HepG2 (cell line): Measurements from ENCODE around the gene WDR54. TPM values are rescaled to one million over a fixed set of nuclear protein-coding genes. Genes with fewer than 3 reads are reported as not detected.

Experiments used
- AGO1 ChIP-seq: fragments of 200-400 bp; formaldehyde crosslinking; IDR thresholded peaks from 2 replicates; pipeline ENCODE4 v1.6.1; 2017; ENCODE audit warnings: mild to moderate bottlenecking, low read depth, low read length, moderate library complexity; ENCODE audit not compliant: poor library complexity, severe bottlenecking
- ASH2L ChIP-seq: fragments of 300-600, 200-600 bp; sonication (generic); IDR thresholded peaks from 2 replicates; pipeline ENCODE4 v1.7.0; 2017; ENCODE audit warnings: low read depth, mild to moderate bottlenecking, moderate library complexity, mixed read lengths, low read length; ENCODE audit not compliant: insufficient read length
- CAMTA2 ChIP-seq: sonication (generic); formaldehyde crosslinking; IDR thresholded peaks from 2 replicates; pipeline ENCODE4 v1.4.0; 2020; ENCODE audit warnings: mild to moderate bottlenecking, missing genetic modification reagents, borderline replicate concordance
- CHD4 ChIP-seq: fragments of 200-600 bp; sonication (generic); IDR thresholded peaks from 2 replicates; pipeline ENCODE4 v1.7.0; 2017; ENCODE audit warnings: mild to moderate bottlenecking, low read length, borderline replicate concordance
- JDP2 ChIP-seq: sonication (generic); formaldehyde crosslinking; IDR thresholded peaks from 2 replicates; pipeline ENCODE4 v1.8.1; 2022; ENCODE audit warnings: missing genetic modification reagents, borderline replicate concordance
- MAF1 ChIP-seq: sonication (generic); formaldehyde crosslinking; IDR thresholded peaks from 2 replicates; pipeline ENCODE4 v1.5.0; 2020; ENCODE audit warnings: missing genetic modification reagents, borderline replicate concordance
- MXI1 ChIP-seq: IDR thresholded peaks from 3 replicates; pipeline ENCODE4 v1.6.1; 2012; ENCODE audit warnings: low read depth, low read length, inconsistent platforms, borderline replicate concordance
- REXO4 ChIP-seq: sonication (generic); formaldehyde crosslinking; IDR thresholded peaks from 2 replicates; pipeline ENCODE4 v1.8.0; 2022; ENCODE audit warnings: missing genetic modification reagents, mild to moderate bottlenecking, borderline replicate concordance
- SAP130 ChIP-seq: IDR thresholded peaks from 2 replicates; pipeline ENCODE4 v1.6.1; 2016; ENCODE audit warnings: low read depth
- SNRNP70 ChIP-seq: fragments of 200-400 bp; formaldehyde crosslinking; IDR thresholded peaks from 2 replicates; pipeline ENCODE4 v1.6.1; 2017; ENCODE audit warnings: mild to moderate bottlenecking, low read depth, low read length, moderate library complexity
- TBL1XR1 ChIP-seq: fragments of 150-350 bp; IDR thresholded peaks from 2 replicates; pipeline ENCODE4 v1.6.1; 2014; ENCODE audit warnings: borderline replicate concordance, low read length; ENCODE audit not compliant: partially characterized antibody
- XRCC5 ChIP-seq: fragments of 200-400 bp; formaldehyde crosslinking; optimal IDR thresholded peaks from 2 replicates; pipeline ENCODE3; 2017; ENCODE audit warnings: mild to moderate bottlenecking, low read length
- ZNF432 ChIP-seq: sonication (generic); formaldehyde crosslinking; IDR thresholded peaks from 2 replicates; pipeline ENCODE4 v1.5.0; 2020; ENCODE audit warnings: missing genetic modification reagents, mild to moderate bottlenecking, borderline replicate concordance
- ZNF737 ChIP-seq: sonication (generic); formaldehyde crosslinking; IDR thresholded peaks from 2 replicates; pipeline ENCODE4 v1.5.0; 2020; ENCODE audit warnings: missing genetic modification reagents, mild to moderate bottlenecking, borderline replicate concordance
- ZNF766 ChIP-seq: sonication (generic); formaldehyde crosslinking; IDR thresholded peaks from 2 replicates; pipeline ENCODE4 v1.5.0; 2020; ENCODE audit warnings: missing genetic modification reagents, borderline replicate concordance
- polyA plus RNA-seq, 8 experiments: library from polyadenylated mRNA; depleted of rRNA in 3 of 8; stranded (reverse) in 7 of 8; unstranded in 1 of 8; fragments of >200 nt; fragmentation: Illumina TruSeq in 4 of 8; extraction: Trizol in 4 of 8; gene quantifications; 2 replicates each; pipeline versions ENCODE4 v1.2.1 to v1.2.3, GENCODE V29; 2011 to 2016; ENCODE audit warnings: low read depth in 4 of 8, missing spikeins in 1 of 8, mixed read lengths in 1 of 8; ENCODE audit not compliant: insufficient read depth in 1 of 8
- total RNA-seq, 5 experiments: library from RNA; depleted of rRNA; stranded (reverse); fragments of >200 nt; fragmentation: Illumina TruSeq; extraction: Trizol; gene quantifications; 2 replicates each; pipeline ENCODE4 v1.2.3, GENCODE V29; 2016; ENCODE audit warnings: low read depth in 1 of 5
- TF ChIP-seq, protein P1 (sequence below): sonication (generic); formaldehyde crosslinking; IDR thresholded peaks from 2 replicates; pipeline ENCODE4 v1.4.0; 2020; ENCODE audit warnings: mild to moderate bottlenecking, missing genetic modification reagents
- TF ChIP-seq, protein P2 (sequence below): sonication (generic); formaldehyde crosslinking; IDR thresholded peaks from 2 replicates; pipeline ENCODE4 v1.5.0; 2020; ENCODE audit warnings: mild to moderate bottlenecking, missing genetic modification reagents, borderline replicate concordance
- TF ChIP-seq, protein P3 (sequence below): sonication (generic); formaldehyde crosslinking; IDR thresholded peaks from 2 replicates; pipeline ENCODE4 v1.4.0; 2020; ENCODE audit warnings: missing genetic modification reagents, mild to moderate bottlenecking, borderline replicate concordance
- TF ChIP-seq, protein P4 (sequence below): sonication (generic); formaldehyde crosslinking; IDR thresholded peaks from 2 replicates; pipeline ENCODE4 v1.4.0; 2020; ENCODE audit warnings: mild to moderate bottlenecking, missing genetic modification reagents

Gene WDR54
- total and polyA plus RNA-seq, 2 of the 13 experiments (the other 11 are each of a cell fraction or from before 2014, with no cell fraction given) = 2.0 to 17.3 TPM

DNA sequence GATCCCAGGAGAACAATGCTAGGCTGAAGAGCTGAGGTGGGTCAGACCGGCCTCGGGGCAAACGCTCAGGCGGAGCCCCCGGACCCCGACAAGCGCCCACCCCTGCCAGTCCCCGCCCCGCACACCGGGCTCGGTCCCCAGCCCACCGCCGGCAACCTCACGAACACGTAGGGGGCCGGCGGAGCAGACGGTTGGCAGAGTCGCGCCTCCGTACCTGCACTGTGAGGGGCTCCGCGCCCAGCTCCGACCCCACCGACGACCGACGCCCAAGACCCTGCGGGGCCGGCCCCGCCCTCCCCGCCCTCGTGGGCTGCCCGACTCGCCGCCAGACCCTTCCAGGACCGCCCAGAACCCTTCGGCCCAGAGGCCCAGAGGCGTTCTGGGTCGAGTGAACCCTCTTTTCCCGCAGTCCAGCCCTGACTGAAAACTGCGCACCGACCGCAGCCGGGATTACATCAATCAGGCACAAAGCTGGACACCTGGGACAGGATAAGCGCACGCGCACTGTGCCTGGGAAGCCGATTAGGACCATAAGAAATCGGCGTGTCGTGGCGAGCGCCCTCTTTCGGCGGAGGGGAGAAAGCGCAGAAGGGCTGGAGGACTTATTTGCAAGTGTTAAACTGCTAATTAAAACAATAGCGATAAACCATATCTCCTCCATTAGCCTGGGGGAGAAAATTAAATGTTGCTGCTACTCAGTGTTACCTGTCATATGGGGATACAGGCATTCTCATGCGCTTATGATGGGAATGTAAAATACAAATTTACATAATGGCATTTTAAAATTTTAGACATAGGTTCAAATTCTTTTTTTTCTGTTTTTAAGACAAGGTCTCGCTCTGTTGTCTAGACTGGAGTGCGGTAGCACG, 29.7 kb upstream of the WDR54 start (continued):
- no peak; the same call in 1 of the 2 replicates for TF ChIP-seq ZNF766 (CRISPR knock-in tag)
- no peak for TF ChIP-seq CAMTA2 (CRISPR knock-in tag)
- TF ChIP-seq CHD4 = peak; percentile 97
- TF ChIP-seq TBL1XR1 = peak; percentile 58
- no peak for TF ChIP-seq ZNF737 (CRISPR knock-in tag)
- TF ChIP-seq, protein P1, sequence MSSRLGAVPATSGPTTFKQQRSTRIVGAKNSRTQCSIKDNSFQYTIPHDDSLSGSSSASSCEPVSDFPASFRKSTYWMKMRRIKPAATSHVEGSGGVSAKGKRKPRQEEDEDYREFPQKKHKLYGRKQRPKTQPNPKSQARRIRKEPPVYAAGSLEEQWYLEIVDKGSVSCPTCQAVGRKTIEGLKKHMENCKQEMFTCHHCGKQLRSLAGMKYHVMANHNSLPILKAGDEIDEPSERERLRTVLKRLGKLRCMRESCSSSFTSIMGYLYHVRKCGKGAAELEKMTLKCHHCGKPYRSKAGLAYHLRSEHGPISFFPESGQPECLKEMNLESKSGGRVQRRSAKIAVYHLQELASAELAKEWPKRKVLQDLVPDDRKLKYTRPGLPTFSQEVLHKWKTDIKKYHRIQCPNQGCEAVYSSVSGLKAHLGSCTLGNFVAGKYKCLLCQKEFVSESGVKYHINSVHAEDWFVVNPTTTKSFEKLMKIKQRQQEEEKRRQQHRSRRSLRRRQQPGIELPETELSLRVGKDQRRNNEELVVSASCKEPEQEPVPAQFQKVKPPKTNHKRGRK (CRISPR knock-in tag) = peak; percentile 14; the same call in 1 of the 2 replicates
- no peak for TF ChIP-seq ZNF432 (CRISPR knock-in tag)
- TF ChIP-seq SNRNP70 = no peak
- TF ChIP-seq SAP130 (CRISPR knock-in tag) = peak; percentile 85
- TF ChIP-seq, protein P2, sequence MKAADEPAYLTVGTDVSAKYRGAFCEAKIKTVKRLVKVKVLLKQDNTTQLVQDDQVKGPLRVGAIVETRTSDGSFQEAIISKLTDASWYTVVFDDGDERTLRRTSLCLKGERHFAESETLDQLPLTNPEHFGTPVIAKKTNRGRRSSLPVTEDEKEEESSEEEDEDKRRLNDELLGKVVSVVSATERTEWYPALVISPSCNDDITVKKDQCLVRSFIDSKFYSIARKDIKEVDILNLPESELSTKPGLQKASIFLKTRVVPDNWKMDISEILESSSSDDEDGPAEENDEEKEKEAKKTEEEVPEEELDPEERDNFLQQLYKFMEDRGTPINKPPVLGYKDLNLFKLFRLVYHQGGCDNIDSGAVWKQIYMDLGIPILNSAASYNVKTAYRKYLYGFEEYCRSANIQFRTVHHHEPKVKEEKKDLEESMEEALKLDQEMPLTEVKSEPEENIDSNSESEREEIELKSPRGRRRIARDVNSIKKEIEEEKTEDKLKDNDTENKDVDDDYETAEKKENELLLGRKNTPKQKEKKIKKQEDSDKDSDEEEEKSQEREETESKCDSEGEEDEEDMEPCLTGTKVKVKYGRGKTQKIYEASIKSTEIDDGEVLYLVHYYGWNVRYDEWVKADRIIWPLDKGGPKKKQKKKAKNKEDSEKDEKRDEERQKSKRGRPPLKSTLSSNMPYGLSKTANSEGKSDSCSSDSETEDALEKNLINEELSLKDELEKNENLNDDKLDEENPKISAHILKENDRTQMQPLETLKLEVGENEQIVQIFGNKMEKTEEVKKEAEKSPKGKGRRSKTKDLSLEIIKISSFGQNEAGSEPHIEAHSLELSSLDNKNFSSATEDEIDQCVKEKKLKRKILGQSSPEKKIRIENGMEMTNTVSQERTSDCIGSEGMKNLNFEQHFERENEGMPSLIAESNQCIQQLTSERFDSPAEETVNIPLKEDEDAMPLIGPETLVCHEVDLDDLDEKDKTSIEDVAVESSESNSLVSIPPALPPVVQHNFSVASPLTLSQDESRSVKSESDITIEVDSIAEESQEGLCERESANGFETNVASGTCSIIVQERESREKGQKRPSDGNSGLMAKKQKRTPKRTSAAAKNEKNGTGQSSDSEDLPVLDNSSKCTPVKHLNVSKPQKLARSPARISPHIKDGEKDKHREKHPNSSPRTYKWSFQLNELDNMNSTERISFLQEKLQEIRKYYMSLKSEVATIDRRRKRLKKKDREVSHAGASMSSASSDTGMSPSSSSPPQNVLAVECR = peak; percentile 76
- TF ChIP-seq JDP2 (CRISPR knock-in tag) = no peak; the same call in 1 of the 2 replicates
- TF ChIP-seq AGO1 = peak; percentile 73
- no peak for TF ChIP-seq REXO4 (CRISPR knock-in tag)
- peak; percentile 99 for TF ChIP-seq XRCC5
- TF ChIP-seq MXI1 = peak; percentile 83; the same call in 1 of the 3 replicates
- TF ChIP-seq, protein P3, sequence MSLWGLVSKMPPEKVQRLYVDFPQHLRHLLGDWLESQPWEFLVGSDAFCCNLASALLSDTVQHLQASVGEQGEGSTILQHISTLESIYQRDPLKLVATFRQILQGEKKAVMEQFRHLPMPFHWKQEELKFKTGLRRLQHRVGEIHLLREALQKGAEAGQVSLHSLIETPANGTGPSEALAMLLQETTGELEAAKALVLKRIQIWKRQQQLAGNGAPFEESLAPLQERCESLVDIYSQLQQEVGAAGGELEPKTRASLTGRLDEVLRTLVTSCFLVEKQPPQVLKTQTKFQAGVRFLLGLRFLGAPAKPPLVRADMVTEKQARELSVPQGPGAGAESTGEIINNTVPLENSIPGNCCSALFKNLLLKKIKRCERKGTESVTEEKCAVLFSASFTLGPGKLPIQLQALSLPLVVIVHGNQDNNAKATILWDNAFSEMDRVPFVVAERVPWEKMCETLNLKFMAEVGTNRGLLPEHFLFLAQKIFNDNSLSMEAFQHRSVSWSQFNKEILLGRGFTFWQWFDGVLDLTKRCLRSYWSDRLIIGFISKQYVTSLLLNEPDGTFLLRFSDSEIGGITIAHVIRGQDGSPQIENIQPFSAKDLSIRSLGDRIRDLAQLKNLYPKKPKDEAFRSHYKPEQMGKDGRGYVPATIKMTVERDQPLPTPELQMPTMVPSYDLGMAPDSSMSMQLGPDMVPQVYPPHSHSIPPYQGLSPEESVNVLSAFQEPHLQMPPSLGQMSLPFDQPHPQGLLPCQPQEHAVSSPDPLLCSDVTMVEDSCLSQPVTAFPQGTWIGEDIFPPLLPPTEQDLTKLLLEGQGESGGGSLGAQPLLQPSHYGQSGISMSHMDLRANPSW = 0 out of 2 replicates have a peak, but pooled peaks have one; percentile 74
- peak; percentile 90 for TF ChIP-seq ASH2L
- TF ChIP-seq, protein P4, sequence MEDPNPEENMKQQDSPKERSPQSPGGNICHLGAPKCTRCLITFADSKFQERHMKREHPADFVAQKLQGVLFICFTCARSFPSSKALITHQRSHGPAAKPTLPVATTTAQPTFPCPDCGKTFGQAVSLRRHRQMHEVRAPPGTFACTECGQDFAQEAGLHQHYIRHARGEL (CRISPR knock-in tag) = 0 out of 2 replicates have a peak, but pooled peaks have one; percentile 25
- peak; percentile 60; the same call in 1 of the 2 replicates for TF ChIP-seq MAF1 (CRISPR knock-in tag)
